ENCODE data around the gene ABCA9.

DNA sequence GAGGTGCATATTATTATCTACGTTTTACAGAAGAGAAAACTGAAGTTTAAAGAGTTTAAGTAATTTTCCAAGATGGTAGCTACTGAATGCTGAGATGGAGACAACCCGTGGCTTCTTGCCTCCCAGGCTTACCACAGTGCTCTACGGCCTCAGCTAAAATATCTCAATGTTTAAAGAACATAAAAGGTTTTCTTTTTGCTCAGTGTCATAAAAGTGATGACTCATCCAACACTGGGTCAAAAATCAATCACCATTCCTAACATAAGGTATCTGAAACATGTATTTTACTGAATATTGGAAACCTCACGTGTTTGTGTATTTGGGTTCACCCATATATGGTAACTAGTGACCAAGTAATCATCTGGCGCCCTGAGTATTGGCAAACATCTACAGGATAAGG, 18.4 kb downstream of the ABCA9 start:
- no peak for TF ChIP-seq GATA2 (IDR thresholded peaks at IDR 0.05; ENCODE audit: low read depth, low read length)
- no peak for TF ChIP-seq GATA3 (IDR thresholded peaks at IDR 0.05; ENCODE audit: low read depth, low read length)

All from SH-SY5Y (cell line).